Activated CD8-positive, alpha-beta T cell treated with anti-CD3 and anti-CD28 coated beads for 36 hours (primary cell): ENCODE measurements around the gene PRPS1L1. TPM values are rescaled to one million over a fixed set of nuclear protein-coding genes. Genes with fewer than 3 reads are reported as not detected.

Experiments
- ATAC-seq: fragments of 200-7000 bp; cut with Tn5 transposase; one replicate; pipeline ENCODE4 v1.10.0; 2021; ENCODE audit warnings: mild to moderate bottlenecking, moderate library complexity
- CTCF ChIA-PET: fragments of 350-600 bp; sonication (Branson Sonifier 250); formaldehyde crosslinking; loops from one replicate; lab custom pipeline; 2021; ENCODE audit warnings: antibody characterized with exemption; lab: Charles Lee
- POLR2A ChIA-PET: fragments of 350-600 bp; sonication (Branson Sonifier 250); formaldehyde crosslinking; loops from one replicate; lab custom pipeline; 2021; ENCODE audit warnings: antibody characterized with exemption; lab: Charles Lee
- DNase-seq: peaks from one replicate; pipeline ENCODE4 v3.0.0-alpha.2; 2020
- H3K27ac Mint-ChIP-seq: one replicate; pipeline ENCODE4 v1.8.0; 2021; ENCODE audit warnings: mild to moderate bottlenecking, mixed read lengths
- H3K27me3 Mint-ChIP-seq: one replicate; pipeline ENCODE4 v1.8.0; 2021; ENCODE audit warnings: mixed read lengths
- H3K36me3 Mint-ChIP-seq: one replicate; pipeline ENCODE4 v1.8.0; 2021; ENCODE audit warnings: low read depth, mixed read lengths
- H3K4me1 Mint-ChIP-seq: one replicate; pipeline ENCODE4 v1.8.0; 2021; ENCODE audit warnings: low read depth, mixed read lengths
- H3K4me3 Mint-ChIP-seq: one replicate; pipeline ENCODE4 v1.8.0; 2021; ENCODE audit warnings: mild to moderate bottlenecking, moderate library complexity, mixed read lengths
- H3K9me3 Mint-ChIP-seq: one replicate; pipeline ENCODE4 v1.8.0; 2021; ENCODE audit warnings: mixed read lengths
- CTCF ChIP-seq: fragments of 200-600 bp; IDR thresholded peaks from one replicate; pipeline ENCODE4 v1.8.0; 2022; ENCODE audit warnings: antibody characterized with exemption, mild to moderate bottlenecking
- intact Hi-C: fragments of 100-400 bp; cut with micrococcal nuclease; formaldehyde crosslinking; loops from one replicate; pipeline ENCODE4 v1.10.0; 2022
- total RNA-seq, 2 experiments: library from RNA; stranded (reverse); gene quantifications; one replicate each; pipeline ENCODE4 v1.2.3, GENCODE V29; 2021

The PRPS1L1 gene
- total RNA-seq, 2 experiments from 2014 or later: not detected

GRCh38 chr7:17985473-17986239 is 42.0 kb downstream of the PRPS1L1 start:
- H3K27ac Mint-ChIP-seq: no peak overlapping the region
- POLR2A ChIA-PET: no interaction called here
- H3K36me3 Mint-ChIP-seq: no peaks in the 10 kb centered on the region
- no peak overlapping the region for H3K4me3 Mint-ChIP-seq
- intact Hi-C loops: no loop called here
- CTCF ChIA-PET: interaction anchor here (0.9 to 1.0 kb wide), 3 partner anchors 216 to 305 kb away, joined by 3 to 5 read pairs (median 3); no protein-coding TSS in a partner anchor
- no peak for ATAC-seq
- no peaks in the 10 kb centered on the region for H3K9me3 Mint-ChIP-seq
- DNase-seq: no peak
- TF ChIP-seq CTCF: no peak
- H3K27me3 Mint-ChIP-seq: no peaks in the 10 kb centered on the region
- H3K4me1 Mint-ChIP-seq: no peaks in the 10 kb centered on the region

- ChIA-PET POLR2A (no interaction called here), CTCF (no interaction called here)
- Mint-ChIP-seq H3K4me3 (no peak overlapping the region), H3K9me3 (no peaks in the 10 kb centered on the region), H3K27ac (no peak overlapping the region), H3K4me1 (no peaks in the 10 kb centered on the region), H3K36me3 (no peaks in the 10 kb centered on the region), H3K27me3 (no peaks in the 10 kb centered on the region)
- ATAC-seq (no peak), DNase-seq (no peak)
- intact Hi-C loops: no loop called here
- no peak for TF ChIP-seq CTCF
Observed at GRCh38 chr7:17984288-17984687, 43.4 kb downstream of the PRPS1L1 start.

GRCh38 chr7:17983221-17984062 is 44.2 kb downstream of the PRPS1L1 start:
- Mint-ChIP-seq H3K9me3 (no peaks in the 10 kb centered on the region), H3K4me1 (no peaks in the 10 kb centered on the region), H3K27me3 (no peaks in the 10 kb centered on the region), H3K4me3 (no peak overlapping the region), H3K36me3 (no peaks in the 10 kb centered on the region), H3K27ac (no peak overlapping the region)
- ATAC-seq (no peak), DNase-seq (no peak)
- ChIA-PET POLR2A (no interaction called here), CTCF (interaction anchor here (1.2 kb wide), 1 partner anchor 9 kb away, joined by 3 read pairs; no protein-coding TSS in a partner anchor)
- TF ChIP-seq CTCF: no peak
- intact Hi-C loops: no loop called here

- Mint-ChIP-seq H3K27ac (no peak overlapping the region), H3K27me3 (peaks cover 1% of the 10 kb centered on the region), H3K4me3 (no peak overlapping the region), H3K9me3 (no peaks in the 10 kb centered on the region), H3K36me3 (no peaks in the 10 kb centered on the region), H3K4me1 (no peaks in the 10 kb centered on the region)
- POLR2A ChIA-PET: no interaction called here
- CTCF ChIA-PET: interaction anchor here (0.9 kb wide), 2 partner anchors 19 to 271 kb away, joined by 3 to 4 read pairs; no protein-coding TSS in a partner anchor
- DNase-seq (no peak), ATAC-seq (no peak)
- intact Hi-C loops: no loop called here
- no peak for TF ChIP-seq CTCF
Observed at GRCh38 chr7:17976952-17977351, 50.7 kb downstream of the PRPS1L1 start.

Other genes starting within 250 kb of the PRPS1L1 start
- gene SNX13, start 87.4 kb downstream of the PRPS1L1 start, total RNA-seq: 10 to 100 TPM; 20.7 to 24.1 TPM